Measurements from ENCODE around the gene LYPLAL1.

The LYPLAL1 gene

GRCh38 chr1:219173758-219174459 is at the start of gene LYPLAL1:
LYPLAL1 (plus strand) TSS chr1:219173878; CDS start chr1:219173891, 13 bp downstream.
- DNase-seq (ENCODE audit: low read depth, low spot score) = peak; percentile 90

GRCh38 chr1:219124163-219124562 is 49.5 kb upstream of the LYPLAL1 start:
- no peak for DNase-seq (ENCODE audit: low read depth, low spot score)

- DNase-seq (ENCODE audit: low read depth, low spot score) = no peak
Observed at GRCh38 chr1:219125342-219125741, 48.3 kb upstream of the LYPLAL1 start.

- no peak for DNase-seq (ENCODE audit: low read depth, low spot score)
Observed at GRCh38 chr1:219126377-219126776, 47.3 kb upstream of the LYPLAL1 start.

- no peak for DNase-seq (ENCODE audit: low read depth, low spot score)
Observed at GRCh38 chr1:219128957-219129356, 44.7 kb upstream of the LYPLAL1 start.

- DNase-seq (ENCODE audit: low read depth, low spot score) = no peak
Observed at GRCh38 chr1:219130366-219130935, 43.2 kb upstream of the LYPLAL1 start.

- DNase-seq (ENCODE audit: low read depth, low spot score) = no peak
Observed at GRCh38 chr1:219132939-219133338, 40.7 kb upstream of the LYPLAL1 start.

GRCh38 chr1:219138747-219139146 is 34.9 kb upstream of the LYPLAL1 start:
- DNase-seq (ENCODE audit: low read depth, low spot score) = no peak

GRCh38 chr1:219140303-219140877 is 33.3 kb upstream of the LYPLAL1 start:
- no peak for DNase-seq (ENCODE audit: low read depth, low spot score)

- DNase-seq (ENCODE audit: low read depth, low spot score) = no peak
Observed at GRCh38 chr1:219143735-219144134, 29.9 kb upstream of the LYPLAL1 start.

GRCh38 chr1:219144658-219145315 is 28.9 kb upstream of the LYPLAL1 start:
- no peak for DNase-seq (ENCODE audit: low read depth, low spot score)

GRCh38 chr1:219147571-219148019 is 26.1 kb upstream of the LYPLAL1 start:
- DNase-seq (ENCODE audit: low read depth, low spot score) = no peak

- DNase-seq (ENCODE audit: low read depth, low spot score) = no peak
Observed at GRCh38 chr1:219149009-219149577, 24.6 kb upstream of the LYPLAL1 start.

GRCh38 chr1:219149953-219150352 is 23.7 kb upstream of the LYPLAL1 start:
- no peak for DNase-seq (ENCODE audit: low read depth, low spot score)

GRCh38 chr1:219150913-219151312 is 22.8 kb upstream of the LYPLAL1 start:
- no peak for DNase-seq (ENCODE audit: low read depth, low spot score)

GRCh38 chr1:219151467-219151866 is 22.2 kb upstream of the LYPLAL1 start:
- no peak for DNase-seq (ENCODE audit: low read depth, low spot score)

- DNase-seq (ENCODE audit: low read depth, low spot score) = no peak
Observed at GRCh38 chr1:219152751-219153150, 20.9 kb upstream of the LYPLAL1 start.

- no peak for DNase-seq (ENCODE audit: low read depth, low spot score)
Observed at GRCh38 chr1:219153723-219154122, 20.0 kb upstream of the LYPLAL1 start.

- no peak for DNase-seq (ENCODE audit: low read depth, low spot score)
Observed at GRCh38 chr1:219155135-219155534, 18.5 kb upstream of the LYPLAL1 start.

- no peak for DNase-seq (ENCODE audit: low read depth, low spot score)
Observed at GRCh38 chr1:219159946-219160645, 13.6 kb upstream of the LYPLAL1 start.

GRCh38 chr1:219160967-219161366 is 12.7 kb upstream of the LYPLAL1 start:
- DNase-seq (ENCODE audit: low read depth, low spot score) = no peak

GRCh38 chr1:219161371-219161770 is 12.3 kb upstream of the LYPLAL1 start:
- DNase-seq (ENCODE audit: low read depth, low spot score) = no peak

All from ELF-1 (cell line).